ENCODE measurements around the gene CKAP5.

CKAP5 gene

DNA sequence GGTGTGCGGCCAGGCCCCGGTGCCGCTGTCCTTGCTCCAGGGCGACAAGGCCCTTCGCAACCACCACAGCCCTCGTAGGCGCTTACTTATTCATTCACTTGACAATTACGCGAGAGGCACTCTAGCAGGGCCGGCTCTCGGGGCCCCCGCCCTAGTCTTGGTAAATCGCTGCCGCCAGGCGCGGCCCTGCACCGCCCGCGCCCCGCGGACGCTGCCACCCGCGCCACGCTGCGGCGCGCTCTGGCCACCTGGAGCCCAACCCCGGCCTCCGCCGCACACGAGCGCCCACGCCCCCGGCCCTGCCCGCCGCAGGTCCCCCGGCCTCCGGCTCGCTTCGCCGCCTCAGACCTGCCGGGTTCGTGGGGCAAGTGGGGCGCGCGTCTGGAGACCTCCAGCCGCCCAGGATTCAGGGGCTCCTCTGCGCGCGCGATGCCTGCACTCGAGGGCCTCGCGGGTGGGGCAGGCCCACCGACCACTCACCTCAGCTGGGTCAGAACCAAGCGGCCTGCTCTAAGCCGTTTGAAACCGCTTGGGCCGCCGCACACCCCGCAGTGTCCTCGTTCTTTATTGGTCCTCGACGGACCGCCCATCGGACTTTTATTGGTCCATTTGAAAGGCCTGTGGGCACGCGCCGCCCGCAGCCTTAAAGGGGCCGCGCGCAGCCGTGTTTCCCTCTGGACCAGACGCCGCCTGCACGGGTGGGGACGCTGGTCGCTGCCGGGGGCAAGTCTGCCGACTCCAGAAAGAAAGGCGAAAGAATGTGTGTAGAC lies at the start of gene CKAP5:
Gene CKAP5 (minus strand): TSS at position 541 of the 770 bp plus-strand sequence. CDS start 25,049 bp downstream, outside the sequence.
- peak; percentile 76 for DNase-seq (ENCODE audit: low read depth)

DNA sequence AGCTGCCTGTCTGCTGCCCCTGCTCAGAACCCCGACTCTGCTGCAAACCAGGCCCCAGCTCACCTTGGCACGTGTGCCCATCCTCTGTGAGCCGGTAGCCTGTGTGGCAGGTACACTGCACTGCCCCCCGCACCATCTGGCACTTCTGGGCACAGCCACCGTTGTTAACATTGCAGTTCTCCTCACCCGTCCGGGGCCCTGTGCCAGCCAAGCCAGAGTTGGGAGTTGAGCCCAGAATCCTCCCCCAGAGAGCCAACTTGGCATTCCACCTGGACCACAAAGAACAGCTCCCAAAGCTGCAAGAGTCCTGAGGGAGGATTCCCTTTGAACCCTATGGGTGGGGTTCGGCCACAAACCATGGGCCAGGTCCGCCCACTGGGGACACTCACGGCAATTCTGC lies 49.7 kb upstream of the CKAP5 start:
- DNase-seq (ENCODE audit: low read depth): no peak

DNA sequence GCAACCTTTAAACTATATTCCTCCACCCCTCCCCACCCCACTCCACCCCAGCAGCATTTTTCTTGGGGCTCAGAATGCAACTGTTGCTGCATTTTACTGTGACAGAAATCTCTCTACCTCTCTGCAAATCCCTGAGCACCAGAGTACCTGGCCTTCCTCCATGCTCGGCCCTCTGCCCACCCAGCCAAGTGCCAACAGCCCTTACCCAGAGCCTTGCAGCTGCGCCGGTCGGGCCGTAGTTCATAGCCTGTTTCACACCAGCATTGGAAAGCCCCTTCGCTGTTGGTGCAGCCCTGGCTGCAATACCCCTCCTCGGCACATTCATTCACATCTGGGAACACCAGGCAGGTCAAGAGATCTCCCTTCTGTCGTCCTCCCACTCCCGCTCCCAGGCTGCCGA lies 48.9 kb upstream of the CKAP5 start:
- no peak for DNase-seq (ENCODE audit: low read depth)

DNA sequence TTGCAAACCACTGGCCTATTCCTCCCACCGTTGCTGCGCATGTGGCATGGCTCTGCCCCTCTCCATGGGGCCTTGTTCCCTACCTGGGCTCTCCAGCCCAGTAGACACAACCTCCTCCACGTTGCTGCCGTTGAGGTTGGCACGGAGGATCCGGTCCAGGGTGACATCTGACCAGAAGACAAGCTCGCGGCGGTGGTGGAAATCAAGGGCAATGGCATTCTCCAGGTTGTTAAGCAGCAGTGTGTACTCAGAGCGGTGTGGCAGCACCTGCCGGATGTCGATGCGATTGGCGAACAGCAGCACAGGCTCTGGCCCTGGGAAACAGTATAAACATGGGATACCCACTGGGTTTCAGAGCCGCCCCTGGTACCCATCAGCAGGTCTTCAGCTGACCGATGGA lies 48.4 kb upstream of the CKAP5 start:
- no peak for DNase-seq (ENCODE audit: low read depth)

DNA sequence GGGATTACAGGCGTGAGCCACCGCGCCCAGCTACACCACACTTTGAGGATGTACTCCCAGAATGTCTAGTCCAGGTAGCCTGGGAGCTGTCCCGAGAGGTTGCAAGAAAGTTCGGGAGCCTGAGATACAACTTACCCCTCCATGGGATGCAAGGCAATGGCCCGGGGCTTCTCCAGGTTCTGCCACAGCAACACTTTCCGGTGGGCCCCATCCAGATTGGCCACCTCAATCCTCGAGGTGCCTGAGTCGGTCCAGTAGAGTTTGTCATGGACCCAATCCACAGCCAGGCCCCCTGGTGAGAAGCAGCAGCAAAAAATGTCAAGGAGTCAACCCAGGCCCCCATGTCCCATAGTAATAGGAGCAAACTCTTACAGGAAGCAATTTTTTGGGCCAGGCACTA lies 46.8 kb upstream of the CKAP5 start:
- DNase-seq (ENCODE audit: low read depth): no peak

DNA sequence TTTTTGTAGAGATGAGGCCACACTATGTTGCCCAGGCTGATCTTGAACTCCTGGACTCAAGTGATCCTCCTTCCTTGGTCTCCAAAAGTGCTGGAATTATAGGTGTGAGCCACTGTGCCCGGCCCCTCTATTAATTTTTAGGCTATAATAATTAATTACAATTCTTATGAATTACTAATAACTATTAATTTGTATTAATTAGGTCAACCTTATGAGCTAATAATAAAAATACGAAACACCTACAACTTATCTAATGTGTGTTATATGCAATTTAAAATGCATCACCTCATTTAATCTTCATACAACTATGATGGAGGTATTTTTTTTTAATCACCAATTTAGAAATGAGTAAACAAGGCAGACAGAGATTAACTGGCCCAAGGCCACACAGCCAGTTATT lies 46.0 kb upstream of the CKAP5 start:
- DNase-seq (ENCODE audit: low read depth): no peak

DNA sequence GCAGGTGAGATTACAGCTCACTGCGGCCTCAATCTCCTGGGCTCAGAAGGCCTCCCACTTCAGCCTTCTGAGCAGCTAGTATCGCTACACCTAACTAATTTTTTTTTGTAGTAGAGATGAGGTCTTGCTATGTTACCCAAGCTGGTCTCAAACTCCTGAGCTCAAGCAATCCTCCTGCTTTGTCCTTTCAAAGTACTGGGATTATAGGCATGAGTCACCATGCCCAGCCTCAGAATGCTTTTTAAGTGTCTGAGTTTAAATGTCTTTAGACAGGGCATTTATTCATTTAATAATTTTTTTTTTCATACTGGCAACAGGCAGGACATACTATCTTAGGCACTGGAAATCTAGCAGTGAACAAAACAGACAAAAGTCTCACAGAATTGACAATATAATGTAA lies 44.6 kb upstream of the CKAP5 start:
- DNase-seq (ENCODE audit: low read depth): no peak

DNA sequence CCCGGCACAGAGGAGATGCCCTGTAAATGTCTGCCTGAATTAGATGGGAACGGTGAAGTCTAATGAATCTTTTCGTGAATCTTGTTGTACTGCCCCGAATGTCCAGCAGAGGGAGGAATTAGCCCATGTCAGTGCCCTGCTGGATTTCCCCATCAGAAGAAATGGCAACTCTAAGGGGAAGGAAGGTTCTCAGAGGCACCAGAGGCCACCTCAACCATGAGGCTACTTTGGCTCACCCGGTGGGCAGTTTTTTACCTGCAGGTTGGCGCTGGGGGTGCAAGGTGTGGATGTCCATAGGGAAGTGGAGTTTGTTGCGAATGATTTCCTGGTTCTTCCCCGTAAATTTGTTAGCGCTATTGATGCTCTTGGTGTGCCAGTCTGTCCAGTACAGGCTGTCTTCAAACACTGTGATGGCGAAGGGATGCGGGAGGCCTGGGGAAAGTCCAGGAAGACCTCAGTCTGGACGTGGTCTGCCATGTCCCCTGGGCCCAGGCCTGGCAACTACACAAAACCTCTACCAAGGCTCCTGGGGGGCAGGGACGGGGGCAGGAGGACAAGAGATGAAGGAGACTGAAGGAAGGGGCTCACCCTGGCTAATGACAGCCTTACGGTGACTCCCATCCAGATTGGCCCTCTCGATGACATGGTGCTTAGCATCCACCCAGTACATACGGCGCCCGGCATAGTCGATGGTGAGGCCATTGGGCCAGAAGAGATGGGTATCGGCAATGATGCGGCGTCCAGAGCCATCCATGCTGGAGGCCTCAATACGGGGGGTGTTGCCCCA lies 43.8 kb upstream of the CKAP5 start:
- peak; percentile 28 for DNase-seq (ENCODE audit: low read depth)

DNA sequence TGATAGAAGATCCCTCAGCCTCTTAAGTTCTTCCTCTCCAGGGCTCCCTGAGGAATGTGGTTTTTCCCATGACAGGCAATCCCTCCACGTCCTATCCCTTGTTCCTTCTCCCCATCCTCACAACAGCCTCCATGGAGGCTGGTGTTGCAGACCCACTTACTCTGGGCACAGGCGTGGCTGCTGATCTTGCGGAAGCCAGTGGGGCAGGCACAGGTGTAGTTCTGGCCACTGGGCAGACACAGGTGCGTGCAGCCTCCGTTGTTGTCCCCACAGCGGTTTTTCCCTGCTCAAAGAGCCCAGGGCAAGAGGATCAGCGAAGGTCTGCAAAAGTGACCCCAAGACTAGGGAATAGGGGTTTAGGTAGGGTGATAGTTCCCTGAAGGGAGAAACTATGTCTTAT lies 43.2 kb upstream of the CKAP5 start:
- DNase-seq (ENCODE audit: low read depth): no peak

DNA sequence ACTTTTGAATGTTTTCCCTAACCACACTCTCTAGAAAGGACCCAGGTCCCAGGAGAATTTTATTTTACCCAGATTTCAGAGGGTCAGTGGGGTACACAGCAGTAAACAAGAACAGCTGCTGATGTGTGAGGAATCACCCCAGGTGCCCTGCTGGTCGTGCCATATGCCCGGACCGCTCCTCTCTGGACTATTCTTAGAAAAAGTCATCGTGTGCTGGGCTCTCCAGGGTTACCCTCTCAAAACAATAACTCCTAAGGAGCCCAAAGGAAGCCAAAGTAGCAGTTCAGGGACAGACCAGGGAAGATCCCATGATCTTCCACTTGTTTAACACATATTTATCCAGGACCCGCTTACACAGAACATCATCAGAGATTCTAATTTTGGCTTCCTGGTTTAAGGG lies 42.6 kb upstream of the CKAP5 start:
- DNase-seq (ENCODE audit: low read depth): no peak

DNA sequence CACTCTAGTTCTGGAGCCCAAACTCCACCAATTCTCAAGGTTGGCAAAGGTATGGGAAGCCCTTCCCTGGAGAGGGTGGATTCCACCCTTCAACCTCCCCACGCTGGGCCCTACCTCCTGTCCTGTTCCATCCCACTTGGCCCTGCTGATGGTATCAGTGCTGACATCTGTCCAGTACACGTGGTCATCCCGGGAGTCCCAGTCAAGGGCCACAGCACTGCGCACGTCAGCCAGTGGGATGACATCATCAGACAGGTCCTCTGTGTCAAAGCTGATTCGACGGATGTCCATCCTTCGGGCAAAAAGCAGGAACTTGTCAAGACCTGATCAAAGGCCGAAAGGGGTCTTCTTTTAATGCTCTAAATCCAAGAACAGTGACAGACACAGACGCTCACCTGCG lies 40.1 kb upstream of the CKAP5 start:
- DNase-seq (ENCODE audit: low read depth): no peak

DNA sequence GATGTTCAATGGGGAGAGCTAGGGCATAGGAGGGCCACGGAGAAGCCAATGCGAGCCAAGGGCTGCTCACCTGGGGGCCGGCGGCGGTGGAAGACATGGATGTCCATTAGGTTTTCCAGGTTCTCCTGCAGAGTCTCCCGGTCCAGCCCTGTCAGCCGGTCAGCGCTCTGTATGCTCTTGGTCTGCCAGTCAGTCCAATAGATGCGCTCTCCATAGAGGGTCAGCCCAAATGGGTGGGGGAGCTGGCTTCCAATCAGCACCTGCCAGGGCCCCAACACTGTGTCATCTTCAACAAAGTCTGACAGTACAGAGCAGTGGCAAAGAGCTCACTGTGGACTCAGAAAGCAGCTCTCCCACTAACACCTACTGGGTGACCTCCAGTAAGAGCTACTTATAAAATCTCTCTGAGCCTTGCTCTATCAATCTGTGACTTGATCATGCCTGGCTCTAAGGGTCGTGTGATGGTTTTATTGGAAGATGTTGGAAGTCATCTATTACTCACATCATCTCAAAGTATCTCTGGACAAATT lies 33.0 kb upstream of the CKAP5 start:
- DNase-seq (ENCODE audit: low read depth): no peak

DNA sequence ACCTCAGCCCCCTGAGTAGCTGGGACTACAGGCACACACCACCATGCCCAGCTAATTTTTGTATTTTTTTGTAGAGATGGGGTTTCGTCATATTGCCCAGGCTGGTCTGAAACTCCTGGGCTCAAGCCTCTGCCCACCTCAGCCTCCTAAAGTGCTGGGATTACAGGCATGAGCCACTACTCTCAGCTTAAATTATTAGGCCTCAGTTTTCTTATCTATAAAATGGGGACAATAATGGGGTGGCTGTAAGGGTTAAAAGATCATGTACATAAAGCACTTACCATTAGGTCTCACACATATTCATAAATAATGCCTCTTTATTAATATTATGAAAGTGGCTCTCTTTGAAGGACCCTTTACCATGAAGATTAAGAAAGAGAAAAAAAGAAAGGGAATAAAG lies 31.5 kb upstream of the CKAP5 start:
- DNase-seq (ENCODE audit: low read depth): no peak

DNA sequence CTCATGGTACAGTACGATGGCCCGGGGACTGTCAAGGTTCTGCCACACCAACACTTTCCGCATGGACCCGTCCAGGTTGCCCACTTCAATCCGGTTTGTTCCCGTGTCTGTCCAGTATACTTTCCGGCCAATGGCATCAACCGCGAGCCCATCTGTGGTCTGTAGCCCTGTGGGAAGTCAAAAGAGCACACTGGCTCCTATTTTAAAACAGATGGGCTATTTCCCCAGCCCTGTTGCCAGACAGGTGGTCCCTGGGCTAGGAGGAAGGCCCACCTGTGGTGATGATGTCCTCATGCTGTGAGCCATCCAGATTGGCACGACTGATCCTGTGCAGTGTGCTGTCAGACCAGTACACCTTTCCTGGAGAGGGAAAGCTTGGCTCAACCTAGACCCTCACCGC lies 30.4 kb upstream of the CKAP5 start:
- no peak for DNase-seq (ENCODE audit: low read depth)

DNA sequence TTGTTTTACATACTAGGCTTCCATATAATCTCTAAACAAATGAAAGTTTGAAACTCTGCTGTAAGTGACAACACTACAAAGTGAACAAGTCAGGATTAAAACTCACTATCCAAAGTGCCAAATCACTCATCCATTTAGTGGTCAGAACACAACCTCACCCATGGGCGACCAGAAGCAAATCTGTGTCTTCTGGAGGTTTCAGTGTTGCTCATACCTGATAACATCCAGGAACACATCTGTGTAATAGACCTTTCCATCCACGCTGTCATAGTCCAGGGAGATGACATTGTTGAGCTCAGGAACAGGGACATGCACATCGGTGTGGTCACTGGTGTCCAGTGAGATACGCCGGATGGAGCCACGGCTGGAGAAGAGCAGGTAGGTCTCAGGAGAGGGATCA lies 28.5 kb upstream of the CKAP5 start:
- DNase-seq (ENCODE audit: low read depth): no peak

DNA sequence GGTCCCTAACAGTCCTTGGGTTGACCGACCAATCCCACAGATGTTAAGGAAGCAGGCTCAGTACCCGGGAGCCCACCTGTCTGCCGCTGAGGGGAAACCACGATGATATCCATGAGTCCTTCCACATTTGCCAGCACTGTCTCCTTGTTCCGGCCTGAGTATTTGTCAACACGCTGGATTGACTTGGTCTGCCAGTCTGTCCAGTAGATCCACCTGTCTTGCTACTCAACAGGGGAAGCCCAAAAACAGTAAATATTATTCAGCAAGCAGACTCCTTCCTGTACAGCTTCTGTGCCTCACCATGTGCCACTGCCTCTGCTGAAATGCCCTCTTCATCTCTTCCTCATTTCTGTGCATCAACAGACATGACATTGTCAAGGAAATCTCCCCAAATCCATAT lies 22.8 kb upstream of the CKAP5 start:
- no peak for DNase-seq (ENCODE audit: low read depth)

DNA sequence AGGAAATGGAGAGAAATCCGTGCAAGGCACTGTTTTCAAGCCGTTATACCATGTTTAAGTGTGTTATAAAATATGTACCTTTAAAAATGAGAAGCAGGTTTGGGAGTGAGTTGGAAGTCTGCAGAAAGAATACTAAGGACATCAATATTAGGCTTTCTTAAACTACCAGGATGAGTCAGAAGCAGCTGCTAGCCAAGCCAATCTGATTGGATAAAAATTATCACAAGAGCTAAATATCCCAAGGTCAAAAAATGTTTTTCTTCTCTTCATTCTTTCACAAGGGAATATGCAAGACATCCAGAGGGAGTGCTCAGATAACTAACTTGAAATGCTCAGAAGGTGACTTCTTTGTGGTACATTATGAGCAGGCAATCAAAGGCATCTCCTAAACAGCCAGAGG lies 19.3 kb upstream of the CKAP5 start:
- DNase-seq (ENCODE audit: low read depth): no peak

DNA sequence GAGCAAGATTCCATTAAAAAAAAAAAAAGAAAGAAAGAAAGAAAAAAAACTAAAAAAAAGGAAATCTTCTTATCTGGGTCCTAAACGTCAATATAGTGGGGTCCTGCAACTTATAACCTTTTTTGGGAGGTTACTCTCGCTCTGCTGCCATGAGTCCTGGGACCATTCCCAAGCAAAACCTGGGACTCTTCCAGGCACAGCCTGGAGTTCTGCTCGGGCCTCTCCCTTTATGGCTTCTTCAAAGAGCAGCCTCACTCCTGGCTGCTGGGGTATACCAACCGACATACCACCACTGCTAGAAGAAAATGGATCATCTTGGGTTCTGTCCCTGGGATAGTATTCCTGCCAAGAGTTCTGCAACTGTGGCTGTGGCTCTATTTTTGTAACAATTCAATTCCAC lies 14.1 kb upstream of the CKAP5 start:
- DNase-seq (ENCODE audit: low read depth): no peak

DNA sequence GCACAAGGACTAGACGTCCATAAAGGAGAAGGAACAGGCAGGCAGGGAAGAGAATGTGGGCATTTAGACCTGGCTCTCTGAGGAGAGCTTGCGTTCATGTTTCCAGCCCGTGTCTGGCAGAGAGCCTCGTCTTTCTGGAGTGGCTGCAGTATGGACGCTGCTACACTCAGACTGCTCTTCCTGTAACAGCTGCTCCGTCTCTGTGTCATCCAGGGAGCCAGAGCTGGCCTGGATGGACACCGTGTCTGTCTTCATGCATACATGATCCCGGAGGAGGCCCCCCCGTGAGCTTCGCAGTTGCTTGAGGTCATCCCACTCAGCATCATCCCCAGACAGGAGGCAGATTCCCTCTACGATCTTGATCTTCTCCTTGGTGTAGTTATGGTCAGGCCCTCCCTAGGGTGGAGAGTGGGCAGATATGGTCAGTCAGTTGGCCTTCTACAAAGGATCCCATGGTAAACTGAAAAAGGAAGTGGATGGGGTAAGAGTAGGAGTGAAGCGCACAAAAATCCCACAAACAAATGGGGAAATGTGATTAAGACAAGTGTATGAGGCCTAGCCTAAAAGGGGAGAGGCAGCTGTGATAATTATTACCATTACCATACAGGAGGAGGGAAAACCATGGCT lies 13.0 kb upstream of the CKAP5 start:
- DNase-seq (ENCODE audit: low read depth): no peak

DNA sequence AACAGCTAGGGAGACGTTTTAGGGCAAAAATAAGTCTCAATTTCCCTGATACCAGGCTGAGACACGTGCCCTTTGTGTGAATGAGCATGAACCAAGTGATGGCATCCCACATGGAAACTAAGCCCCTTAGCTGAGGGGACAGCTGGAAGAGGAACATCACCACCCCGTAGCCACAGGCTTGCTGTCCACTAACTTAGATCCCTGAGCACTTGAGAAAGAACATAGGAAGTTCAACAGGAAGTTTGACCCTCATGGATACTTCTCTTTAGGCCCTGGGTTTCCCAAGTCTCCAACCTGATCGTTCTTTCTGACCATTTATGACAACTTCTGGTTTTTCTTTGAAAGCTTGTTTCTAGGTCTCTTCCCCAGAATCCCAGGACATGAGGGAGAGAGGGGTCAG lies 11.6 kb upstream of the CKAP5 start:
- no peak for DNase-seq (ENCODE audit: low read depth)

DNA sequence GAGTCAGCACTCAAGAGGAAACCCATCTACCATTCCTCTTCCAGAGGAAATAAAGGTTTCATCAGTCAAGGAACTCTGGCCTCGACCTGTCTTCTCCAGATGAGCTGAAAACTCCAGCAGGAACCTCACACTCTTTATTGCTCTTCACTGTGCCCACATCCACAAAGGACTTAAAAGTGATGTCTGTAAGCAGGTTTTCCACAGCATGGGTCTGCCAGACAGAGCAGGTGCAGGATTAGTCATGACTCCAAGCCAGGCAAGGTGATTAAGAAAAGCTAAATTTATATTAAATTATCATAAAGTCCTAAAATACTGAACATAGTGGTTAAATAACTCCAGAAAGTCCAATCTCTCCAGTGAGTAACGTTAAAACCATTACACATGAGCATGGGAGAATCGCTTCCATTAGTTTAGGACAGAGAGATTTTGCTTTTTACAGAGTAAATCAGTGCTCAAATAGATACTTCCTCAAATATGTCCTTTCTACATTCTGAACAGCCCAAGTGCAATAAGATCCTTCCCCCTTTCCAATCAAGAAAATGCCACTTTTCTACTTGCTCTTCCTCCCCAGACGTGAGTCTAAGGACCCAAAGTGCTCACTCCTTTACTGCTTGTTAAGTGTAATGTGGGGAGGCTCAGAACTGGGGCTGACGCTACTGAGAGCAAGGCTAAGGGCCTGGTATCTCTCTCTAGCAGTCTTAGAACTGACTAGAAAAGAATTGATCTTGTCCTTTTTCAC lies 10.7 kb upstream of the CKAP5 start:
- no peak for DNase-seq (ENCODE audit: low read depth)

DNA sequence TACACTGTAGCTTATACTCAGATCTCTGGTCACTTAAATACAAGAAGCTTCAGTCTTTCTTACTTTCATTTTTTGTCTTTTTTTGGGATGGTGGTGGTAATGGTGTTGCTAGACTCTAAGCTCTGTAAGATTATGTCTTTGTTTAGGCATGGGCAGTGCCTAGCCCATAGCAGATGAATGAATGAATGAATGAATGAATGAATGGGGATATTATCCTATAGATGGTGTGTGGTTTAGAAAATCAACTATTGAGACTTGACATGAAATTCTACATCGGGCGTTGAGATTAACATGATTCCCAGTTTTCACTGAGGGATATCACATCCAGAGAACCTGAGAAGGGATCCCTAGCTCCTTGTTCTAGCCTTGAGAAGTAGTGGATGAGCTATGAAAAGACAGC lies 9.8 kb upstream of the CKAP5 start:
- no peak for DNase-seq (ENCODE audit: low read depth)

Data from stimulated activated CD8-positive, alpha-beta memory T cell treated with anti-CD3 and anti-CD28 coated beads, Interleukin-12 subunit alpha, Interleukin-12 subunit beta, amount 100 ng/mL, for 4 hours (primary cell).